Fibroblast of gingiva (primary cell): ENCODE data around the gene PKP3.
"Not testable (repeated sequence)": the region's sequence is repeated elsewhere in the genome, so short reads cannot be mapped to it uniquely, and the experiment has no call there.

Experiments
- DNase-seq: peaks from one replicate; pipeline ENCODE4 v3.0.0-alpha.2; 2011; ENCODE audit warnings: low read depth

Gene PKP3

GRCh38 chr11:426851-427250, 32.8 kb downstream of the PKP3 start:
- no peak for DNase-seq

- no peak for DNase-seq
These were observed 34.3 kb downstream of the PKP3 start for GRCh38 chr11:428295-428694.

- no peak for DNase-seq
These were observed 35.4 kb downstream of the PKP3 start for GRCh38 chr11:429391-429790.

- no peak for DNase-seq
These were observed 36.0 kb downstream of the PKP3 start for GRCh38 chr11:429931-430456.

GRCh38 chr11:431921-432320, 37.9 kb downstream of the PKP3 start:
- no peak for DNase-seq

GRCh38 chr11:432501-433100, 38.6 kb downstream of the PKP3 start:
- no peak for DNase-seq

GRCh38 chr11:433111-433510, 39.1 kb downstream of the PKP3 start:
- no peak for DNase-seq

- DNase-seq, result no peak
These were observed 39.6 kb downstream of the PKP3 start for GRCh38 chr11:433641-434040.

- DNase-seq, result no peak
These were observed 40.5 kb downstream of the PKP3 start for GRCh38 chr11:434496-434895.

GRCh38 chr11:434999-435740, 41.2 kb downstream of the PKP3 start:
- not testable (repeated sequence) for DNase-seq

GRCh38 chr11:437228-437870, 43.3 kb downstream of the PKP3 start:
- no peak for DNase-seq

GRCh38 chr11:438101-438844, 44.3 kb downstream of the PKP3 start:
- DNase-seq, result no peak

GRCh38 chr11:439315-440064, 45.5 kb downstream of the PKP3 start:
- DNase-seq, result no peak

- no peak for DNase-seq
These were observed 46.3 kb downstream of the PKP3 start for GRCh38 chr11:440065-441042.

- DNase-seq, result no peak
These were observed 47.0 kb downstream of the PKP3 start for GRCh38 chr11:441043-441417.

- DNase-seq, result no peak
These were observed 47.6 kb downstream of the PKP3 start, which contains the start of gene ANO9 for GRCh38 chr11:441418-442274. Gene ANO9, minus strand, starts transcription at chr11:442011. Its CDS starts 85 bp downstream, at chr11:441926.

- no peak for DNase-seq
These were observed 48.6 kb downstream of the PKP3 start for GRCh38 chr11:442611-443081.

- DNase-seq, result no peak
These were observed 49.7 kb downstream of the PKP3 start for GRCh38 chr11:443542-444199.
